Measurements from ENCODE around the gene LRRC74B. TPM values are rescaled to one million over a fixed set of nuclear protein-coding genes. Genes with fewer than 3 reads are reported as not detected.
"Not testable (repeated sequence)": the region's sequence is repeated elsewhere in the genome, so short reads cannot be mapped to it uniquely, and the experiment has no call there.

The LRRC74B gene
- total RNA-seq, 1 donor: not detected

DNA sequence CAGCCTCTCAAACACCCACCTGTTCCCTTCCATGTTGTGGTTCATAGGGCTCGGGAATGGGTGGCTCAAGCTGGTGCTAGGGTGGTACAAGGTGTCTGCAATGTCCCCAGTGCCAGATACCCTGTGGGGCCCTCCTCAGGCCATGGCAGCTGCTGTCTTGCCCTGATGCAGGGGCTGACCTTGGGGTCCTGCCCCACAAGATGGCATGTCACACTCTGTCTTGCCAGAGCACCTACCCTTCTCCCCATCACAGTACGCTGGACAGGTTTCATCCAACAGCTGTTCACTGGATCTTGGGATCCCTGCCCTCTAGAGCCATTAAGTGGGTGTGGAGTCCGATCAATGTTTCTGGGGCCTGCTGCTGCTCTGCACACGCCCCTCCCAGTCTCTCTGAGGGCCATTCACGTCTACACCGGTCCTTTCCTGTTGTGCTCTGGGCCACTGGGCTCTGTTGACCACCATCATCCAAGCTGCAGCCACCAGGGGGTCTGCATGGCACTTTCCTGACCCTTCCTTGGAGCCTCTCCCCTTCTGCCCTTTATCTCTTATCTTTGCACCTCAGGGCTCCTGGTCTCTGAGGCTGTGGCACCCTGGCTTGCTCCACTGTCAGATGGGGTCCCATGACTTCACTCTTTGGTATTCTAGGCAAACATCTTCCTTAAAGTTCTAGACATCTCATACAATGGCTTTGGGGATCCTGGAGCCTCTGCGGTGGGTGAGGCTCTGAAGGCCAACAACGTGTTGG is 7.1 kb downstream of the LRRC74B start:
- TF ChIP-seq, protein P1, sequence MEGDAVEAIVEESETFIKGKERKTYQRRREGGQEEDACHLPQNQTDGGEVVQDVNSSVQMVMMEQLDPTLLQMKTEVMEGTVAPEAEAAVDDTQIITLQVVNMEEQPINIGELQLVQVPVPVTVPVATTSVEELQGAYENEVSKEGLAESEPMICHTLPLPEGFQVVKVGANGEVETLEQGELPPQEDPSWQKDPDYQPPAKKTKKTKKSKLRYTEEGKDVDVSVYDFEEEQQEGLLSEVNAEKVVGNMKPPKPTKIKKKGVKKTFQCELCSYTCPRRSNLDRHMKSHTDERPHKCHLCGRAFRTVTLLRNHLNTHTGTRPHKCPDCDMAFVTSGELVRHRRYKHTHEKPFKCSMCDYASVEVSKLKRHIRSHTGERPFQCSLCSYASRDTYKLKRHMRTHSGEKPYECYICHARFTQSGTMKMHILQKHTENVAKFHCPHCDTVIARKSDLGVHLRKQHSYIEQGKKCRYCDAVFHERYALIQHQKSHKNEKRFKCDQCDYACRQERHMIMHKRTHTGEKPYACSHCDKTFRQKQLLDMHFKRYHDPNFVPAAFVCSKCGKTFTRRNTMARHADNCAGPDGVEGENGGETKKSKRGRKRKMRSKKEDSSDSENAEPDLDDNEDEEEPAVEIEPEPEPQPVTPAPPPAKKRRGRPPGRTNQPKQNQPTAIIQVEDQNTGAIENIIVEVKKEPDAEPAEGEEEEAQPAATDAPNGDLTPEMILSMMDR (IDR thresholded peaks at IDR 0.05; ENCODE audit: insufficient read depth, low read depth, low read length): no peak
- DNase-seq (ENCODE audit: low read depth): no peak
- no peak overlapping the region for H3K4me3 ChIP-seq (ENCODE audit: low read depth, low read length)

DNA sequence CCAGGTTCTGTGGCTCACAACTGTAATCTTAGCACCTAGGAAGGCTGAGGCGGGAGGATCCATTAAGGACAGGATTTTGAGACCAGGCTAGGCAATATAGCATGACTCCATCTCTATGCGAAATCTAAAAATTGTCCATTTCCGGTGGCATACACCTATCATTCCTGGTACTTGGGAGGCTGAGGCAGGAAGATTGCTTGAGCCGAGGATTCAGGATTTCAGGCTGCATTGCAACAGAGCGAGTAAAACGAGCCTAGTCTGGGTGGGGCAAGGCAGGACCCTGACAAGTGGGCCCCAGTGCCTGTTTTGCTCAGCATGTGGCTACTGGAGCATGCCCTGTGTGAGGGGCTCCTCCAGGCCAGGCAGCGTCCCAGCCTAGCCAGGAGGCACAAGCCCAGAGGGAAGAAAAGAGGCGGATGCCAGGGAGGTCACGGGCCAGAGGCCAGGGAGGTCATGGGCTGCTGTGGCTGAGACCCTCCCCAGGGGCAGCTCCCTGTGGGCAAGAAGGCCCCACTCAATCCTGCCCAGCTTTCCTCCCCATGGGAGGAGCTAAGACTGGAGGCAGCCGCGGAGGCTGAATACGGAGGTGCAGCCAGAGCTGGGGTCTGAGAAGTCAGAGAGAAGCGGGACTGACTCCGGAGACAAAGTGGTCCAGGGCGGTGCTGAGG is 8.4 kb downstream of the LRRC74B start:
- no peak for DNase-seq (ENCODE audit: low read depth)
- TF ChIP-seq, protein P1 (IDR thresholded peaks at IDR 0.05; ENCODE audit: insufficient read depth, low read depth, low read length): no peak
- no peak overlapping the region for H3K4me3 ChIP-seq (ENCODE audit: low read depth, low read length)

DNA sequence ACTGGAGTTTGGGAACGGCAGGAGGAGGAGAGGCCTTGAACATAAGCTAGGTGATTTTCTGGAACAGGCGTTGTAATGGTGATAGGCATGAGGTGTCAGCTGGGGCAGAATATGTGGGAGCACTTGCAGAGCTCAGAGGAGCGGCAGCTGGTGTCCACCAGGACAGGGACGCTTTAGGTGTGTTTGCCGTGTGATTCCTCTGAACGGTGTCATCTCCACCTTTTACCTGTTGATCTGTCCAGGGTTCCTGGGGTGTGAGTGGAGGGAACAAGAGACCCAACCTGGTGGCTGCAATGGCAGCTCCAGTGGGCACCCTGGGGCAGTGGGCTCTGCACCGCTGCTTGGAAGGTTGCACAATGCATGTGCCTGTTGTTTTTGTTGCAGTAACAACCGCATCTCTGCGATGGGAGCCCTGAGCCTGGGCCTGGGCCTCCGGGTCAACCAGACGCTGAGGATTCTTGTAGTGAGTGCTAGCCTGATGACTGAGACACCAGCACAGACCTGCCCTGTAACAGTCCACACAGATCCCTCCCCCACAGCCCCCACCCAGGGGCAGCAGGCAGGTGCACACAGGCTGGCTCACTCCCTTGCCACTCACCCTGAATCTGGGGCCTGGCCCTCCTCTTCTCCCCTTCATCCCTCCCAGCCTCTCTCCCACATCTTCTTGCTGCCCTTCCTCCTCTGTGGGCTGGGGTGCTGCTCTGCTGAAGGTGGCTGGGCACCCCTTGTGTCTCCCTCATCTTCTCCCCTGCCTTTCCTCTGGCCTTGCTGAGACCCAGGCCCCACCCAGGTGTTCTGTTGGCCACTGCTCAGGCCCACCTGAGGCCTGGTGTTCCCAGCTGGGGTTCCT is 9.2 kb downstream of the LRRC74B start:
- TF ChIP-seq, protein P1 (IDR thresholded peaks at IDR 0.05; ENCODE audit: insufficient read depth, low read depth, low read length): no peak
- DNase-seq (ENCODE audit: low read depth): no peak
- H3K4me3 ChIP-seq (ENCODE audit: low read depth, low read length): no peak overlapping the region

DNA sequence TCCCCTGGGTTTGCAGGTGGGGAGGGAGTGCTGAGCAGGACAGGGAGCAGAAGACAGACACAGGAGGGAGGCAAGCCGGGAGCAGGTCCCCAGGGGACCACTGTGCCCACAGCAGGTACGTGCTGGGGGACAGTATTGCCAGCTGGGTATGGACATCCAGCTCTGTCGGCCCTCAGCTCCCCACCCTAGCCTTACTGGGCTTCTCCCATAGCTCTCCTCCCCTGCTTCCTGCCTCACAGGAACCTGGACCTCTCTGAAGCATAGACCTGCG is 9.8 kb downstream of the LRRC74B start:
- no peak for DNase-seq (ENCODE audit: low read depth)
- TF ChIP-seq, protein P1 (IDR thresholded peaks at IDR 0.05; ENCODE audit: insufficient read depth, low read depth, low read length): no peak
- H3K4me3 ChIP-seq (ENCODE audit: low read depth, low read length): no peak overlapping the region

DNA sequence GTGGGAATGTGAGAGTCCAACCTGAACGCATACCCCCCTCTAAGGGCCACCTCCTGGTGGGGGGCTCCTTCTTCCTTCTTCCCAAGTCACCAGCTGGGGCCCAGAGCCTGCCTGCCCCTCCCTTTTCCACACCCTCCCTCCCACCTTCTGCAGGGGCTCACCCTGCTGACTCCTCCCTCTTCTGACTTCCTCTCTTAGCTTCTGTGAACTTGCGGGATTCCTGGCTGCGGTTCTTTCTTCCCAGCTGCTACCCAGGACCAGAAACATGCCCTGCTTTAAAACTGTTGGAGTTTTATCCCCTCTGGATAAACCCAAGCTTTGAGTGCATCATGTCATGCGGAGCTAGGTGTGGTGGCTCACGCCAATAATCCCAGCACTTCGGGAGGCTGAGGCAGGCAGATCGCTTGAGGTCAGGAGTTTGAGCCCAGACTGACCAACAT is 10.2 kb downstream of the LRRC74B start:
- no peak overlapping the region for H3K4me3 ChIP-seq (ENCODE audit: low read depth, low read length)
- TF ChIP-seq, protein P1 (IDR thresholded peaks at IDR 0.05; ENCODE audit: insufficient read depth, low read depth, low read length): no peak
- no peak for DNase-seq (ENCODE audit: low read depth)

DNA sequence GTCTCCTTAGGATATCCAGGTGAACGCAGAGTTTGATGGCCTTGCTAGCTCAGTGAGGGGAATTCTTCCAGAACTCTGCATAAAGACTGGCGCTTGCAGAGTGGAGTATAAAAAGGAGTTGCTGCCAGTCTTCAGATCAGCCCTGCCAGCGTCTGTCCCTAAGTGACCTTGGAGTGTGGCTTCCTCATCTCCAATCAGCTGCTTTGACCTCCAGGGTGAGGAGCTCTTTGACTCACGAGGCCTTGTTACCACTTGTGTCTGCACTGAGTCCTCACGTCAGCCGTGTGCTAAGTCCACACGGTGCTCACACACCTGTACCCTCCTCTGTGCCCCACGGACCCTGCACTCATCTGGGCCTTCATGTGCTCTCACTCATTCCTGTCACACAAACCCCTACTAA is 14.6 kb downstream of the LRRC74B start:
- H3K4me3 ChIP-seq (ENCODE audit: low read depth, low read length); DNase-seq (ENCODE audit: low read depth): not testable (repeated sequence)

DNA sequence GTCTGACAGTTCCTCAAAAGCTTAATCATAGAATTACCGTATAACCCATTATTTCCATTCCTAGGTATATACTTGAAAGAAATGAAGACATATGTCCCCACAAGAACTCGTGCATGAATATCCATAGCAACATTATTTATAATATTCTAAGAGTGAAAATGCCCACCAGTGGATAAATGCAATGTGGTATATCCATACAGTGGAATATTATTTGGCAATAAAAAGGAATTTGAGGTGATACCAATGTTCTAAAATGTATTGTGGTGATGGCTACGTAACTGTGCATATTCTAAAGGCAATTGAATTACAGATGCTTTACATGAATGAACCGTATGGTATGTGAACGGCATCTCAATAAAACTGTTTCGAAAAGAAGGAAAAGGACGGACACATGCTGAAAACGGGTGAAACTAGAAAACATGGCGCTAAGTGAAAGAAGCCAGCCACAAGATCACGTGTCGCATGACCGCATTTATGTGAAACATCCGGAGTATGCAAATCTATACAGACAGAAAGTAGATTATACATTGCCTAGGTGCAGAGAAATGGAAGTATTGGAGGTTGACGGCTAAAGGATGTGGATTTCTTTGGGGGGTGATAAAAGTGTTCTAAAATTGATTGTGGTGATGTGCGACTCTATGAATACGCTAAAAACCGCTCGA is 16.0 kb downstream of the LRRC74B start:
- not testable (repeated sequence) for H3K4me3 ChIP-seq (ENCODE audit: low read depth, low read length); DNase-seq (ENCODE audit: low read depth)

DNA sequence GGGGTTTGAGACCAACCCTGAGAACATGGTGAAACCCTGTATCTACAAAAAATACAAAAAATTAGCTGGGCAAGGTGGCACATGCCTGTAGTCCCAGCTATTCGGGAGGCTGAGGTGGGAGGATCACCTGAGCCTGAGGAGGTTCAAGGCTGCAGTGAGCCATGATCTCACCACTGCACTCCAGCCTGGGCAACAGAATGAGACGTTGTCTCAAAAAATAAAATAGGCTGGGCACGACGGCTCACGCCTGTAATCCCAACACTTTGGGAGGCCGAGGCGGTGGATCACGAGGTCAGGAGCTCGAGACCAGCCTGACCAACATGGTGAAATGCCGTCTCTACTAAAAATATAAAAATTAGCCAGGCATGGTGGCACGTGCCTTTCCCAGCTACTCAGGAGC is 18.7 kb downstream of the LRRC74B start:
- DNase-seq (ENCODE audit: low read depth); H3K4me3 ChIP-seq (ENCODE audit: low read depth, low read length): not testable (repeated sequence)
